OCI-LY1 (cell line): ENCODE data around the gene TENM4.

Experiments used
- CTCF ChIP-seq: fragments of 200-600 bp; sonication (generic), shearing (Covaris generic); IDR thresholded peaks from 2 replicates; pipeline ENCODE4 v1.5.1; 2017; ENCODE audit warnings: mild to moderate bottlenecking, antibody characterized with exemption, low read length, moderate library complexity, mixed read lengths
- EZH2 ChIP-seq: fragments of 200-600 bp; sonication (generic), shearing (Covaris generic); IDR thresholded peaks from 2 replicates; pipeline ENCODE4 v1.8.0; 2017; ENCODE audit warnings: borderline replicate concordance, mixed run types, mild to moderate bottlenecking, antibody characterized with exemption, low read length, moderate library complexity, mixed read lengths

- no peak for TF ChIP-seq CTCF
- TF ChIP-seq EZH2: no peak
Observed at GRCh38 chr11:79375818-79376550, 64.8 kb downstream of the TENM4 start.
